ENCODE measurements around the gene KDM3A.
"Not testable (repeated sequence)": the region's sequence is repeated elsewhere in the genome, so short reads cannot be mapped to it uniquely, and the experiment has no call there.

The KDM3A gene

DNA sequence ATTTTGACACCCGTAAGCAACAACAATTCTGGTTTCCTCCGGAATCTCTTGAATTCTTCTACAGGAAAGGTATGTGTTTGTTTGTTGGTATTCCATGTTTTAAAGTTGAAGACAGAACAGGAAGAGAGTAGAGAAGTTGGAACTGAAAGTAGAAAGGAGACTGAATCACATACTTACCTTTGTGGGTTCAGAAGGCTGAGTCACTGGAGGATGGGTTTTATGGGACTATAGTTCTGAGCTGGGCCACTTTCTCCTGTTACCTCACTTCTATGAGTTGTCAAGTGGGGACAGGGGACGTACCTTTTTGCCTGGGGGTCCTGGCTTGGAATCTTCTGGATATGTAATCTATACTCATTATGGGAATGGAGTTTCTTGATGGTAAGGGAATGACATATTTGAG is 40.9 kb downstream of the KDM3A start:
- Mint-ChIP-seq H3K9me3 (no peaks in the 10 kb centered on the region), H3K27me3 (no peaks in the 10 kb centered on the region), H3K27ac (peak overlapping the region; percentile 60), H3K4me1 (peaks cover 41% of the 10 kb centered on the region), H3K36me3 (ENCODE audit: low read depth) (peaks cover 77% of the 10 kb centered on the region), H3K4me3 (no peak overlapping the region)
- ATAC-seq: peak; percentile 78
- no peak for DNase-seq

DNA sequence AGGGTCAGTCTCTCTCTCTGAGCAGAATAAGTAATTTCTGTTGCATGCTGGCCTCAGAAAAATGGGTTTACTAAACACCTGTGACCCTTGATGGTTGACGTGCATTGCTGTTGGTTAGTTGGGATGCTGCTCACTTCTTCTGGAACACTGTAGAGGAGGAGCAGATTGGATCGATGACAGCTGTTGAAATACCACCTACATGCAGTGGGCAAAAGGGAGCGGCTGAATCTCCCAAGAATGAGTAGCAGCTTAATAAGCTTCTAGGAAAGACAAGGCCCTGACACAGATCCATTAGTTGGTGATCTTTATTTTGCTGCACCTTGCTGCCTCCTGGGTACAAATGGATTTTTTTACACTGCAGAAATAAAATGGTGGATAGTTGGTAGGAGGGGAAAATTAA is 43.2 kb downstream of the KDM3A start:
- no peak overlapping the region for H3K4me3 Mint-ChIP-seq
- no peak for DNase-seq
- peak overlapping the region; percentile 78 for H3K27ac Mint-ChIP-seq
- no peak for ATAC-seq
- H3K36me3 Mint-ChIP-seq (ENCODE audit: low read depth): peaks cover 70% of the 10 kb centered on the region
- H3K9me3 Mint-ChIP-seq: no peaks in the 10 kb centered on the region
- peaks cover 41% of the 10 kb centered on the region for H3K4me1 Mint-ChIP-seq
- no peaks in the 10 kb centered on the region for H3K27me3 Mint-ChIP-seq

DNA sequence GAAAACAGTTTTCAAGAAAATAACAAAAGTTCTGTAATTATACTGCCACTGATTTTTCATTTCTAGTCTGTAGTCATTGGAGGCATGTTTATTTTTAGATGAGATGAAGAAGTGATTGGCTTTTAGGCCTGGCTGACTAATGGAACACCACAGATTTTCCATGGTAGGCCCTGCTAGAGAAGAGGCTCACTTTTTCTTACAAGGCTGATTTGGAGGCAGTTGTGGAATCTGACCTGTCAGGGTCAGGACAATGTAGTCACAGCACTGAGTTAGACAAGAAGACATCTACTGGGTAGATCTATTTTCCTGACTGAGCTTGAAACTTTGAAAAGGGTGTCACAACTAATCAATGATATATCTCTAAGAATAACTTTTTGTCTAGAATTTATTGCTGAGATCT is 43.9 kb downstream of the KDM3A start:
- no peaks in the 10 kb centered on the region for H3K9me3 Mint-ChIP-seq
- H3K4me3 Mint-ChIP-seq: no peak overlapping the region
- H3K27ac Mint-ChIP-seq: peak overlapping the region; percentile 78
- no peak for DNase-seq
- peak; percentile 83 for ATAC-seq
- H3K27me3 Mint-ChIP-seq: no peaks in the 10 kb centered on the region
- peaks cover 41% of the 10 kb centered on the region for H3K4me1 Mint-ChIP-seq
- peaks cover 68% of the 10 kb centered on the region for H3K36me3 Mint-ChIP-seq (ENCODE audit: low read depth)

DNA sequence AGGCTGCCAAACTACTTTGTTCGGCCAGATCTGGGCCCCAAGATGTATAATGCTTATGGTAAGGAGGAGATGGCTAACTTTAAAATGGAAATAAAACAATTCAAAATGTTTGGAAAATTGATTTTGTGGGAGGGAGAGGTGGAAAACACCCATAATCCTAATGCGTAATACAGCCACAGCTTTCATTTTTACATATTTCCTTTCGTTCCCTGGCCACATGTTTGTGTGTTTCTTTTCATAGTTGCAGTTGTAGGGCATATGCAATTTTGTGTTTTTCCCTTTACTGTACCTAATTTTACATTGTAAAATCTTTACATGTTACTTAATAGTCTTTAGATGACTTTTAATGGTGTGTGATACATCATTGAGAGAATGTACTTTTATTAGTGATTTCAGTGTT is 44.6 kb downstream of the KDM3A start:
- H3K36me3 Mint-ChIP-seq (ENCODE audit: low read depth): peaks cover 70% of the 10 kb centered on the region
- peak overlapping the region; percentile 78 for H3K27ac Mint-ChIP-seq
- peaks cover 41% of the 10 kb centered on the region for H3K4me1 Mint-ChIP-seq
- no peaks in the 10 kb centered on the region for H3K9me3 Mint-ChIP-seq
- ATAC-seq: no peak
- H3K27me3 Mint-ChIP-seq: no peaks in the 10 kb centered on the region
- no peak for DNase-seq
- H3K4me3 Mint-ChIP-seq: no peak overlapping the region

DNA sequence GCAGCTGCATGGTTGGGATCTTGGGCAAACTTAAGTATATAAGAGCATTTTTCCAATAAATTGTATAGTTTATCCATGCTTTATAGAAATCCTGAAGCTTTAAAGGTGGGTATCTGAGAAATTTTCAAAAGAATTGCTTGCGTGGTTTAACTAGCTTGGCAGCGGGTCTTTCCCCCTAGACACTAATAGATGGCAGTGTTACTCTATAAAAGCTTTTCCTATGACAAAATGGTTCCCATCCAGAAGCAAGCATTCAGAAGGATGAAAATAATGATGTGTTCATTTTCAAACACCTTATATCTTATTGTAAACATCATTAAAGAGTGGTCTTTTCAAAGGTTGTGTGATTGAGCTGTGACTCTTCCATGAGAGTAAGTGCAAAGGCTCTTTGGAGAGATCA is 45.9 kb downstream of the KDM3A start:
- Mint-ChIP-seq H3K27ac (no peak overlapping the region), H3K9me3 (no peaks in the 10 kb centered on the region), H3K36me3 (ENCODE audit: low read depth) (peaks cover 71% of the 10 kb centered on the region), H3K4me1 (peaks cover 34% of the 10 kb centered on the region), H3K4me3 (no peak overlapping the region), H3K27me3 (no peaks in the 10 kb centered on the region)
- ATAC-seq (no peak), DNase-seq (no peak)

DNA sequence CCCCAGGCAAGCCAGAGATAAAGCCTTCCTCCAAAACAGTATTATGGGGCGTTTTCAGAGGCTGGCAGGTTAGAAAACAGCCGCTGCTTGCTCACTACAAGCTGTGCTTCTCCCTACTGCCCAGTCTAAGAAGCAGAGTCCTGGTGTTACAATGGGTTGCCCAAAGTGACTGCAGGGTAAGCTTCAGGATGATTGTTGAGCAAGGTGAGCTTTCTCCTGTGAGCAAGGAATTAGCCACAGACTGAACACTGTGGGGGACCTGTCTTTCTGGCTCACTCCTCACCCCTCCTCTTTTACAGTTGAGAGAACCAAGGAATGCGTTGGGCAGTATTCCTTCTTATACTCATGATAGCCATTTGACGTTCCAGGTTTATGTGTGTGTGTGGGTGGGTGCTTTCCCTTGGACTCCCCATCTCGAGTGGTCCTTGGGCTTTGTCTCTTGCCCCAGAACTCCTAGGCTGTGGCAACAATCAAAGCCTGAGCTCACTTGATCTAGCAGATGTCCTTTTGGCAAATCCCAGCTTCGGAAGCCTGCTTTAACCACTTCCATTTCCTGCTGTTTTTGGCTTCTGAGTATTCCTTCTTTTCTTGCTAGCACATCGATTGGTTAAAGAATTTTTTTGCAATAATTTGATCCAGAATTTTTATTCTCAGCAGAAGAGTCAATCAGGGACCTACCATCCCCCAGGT is 47.5 kb downstream of the KDM3A start:
- Mint-ChIP-seq H3K27me3 (no peaks in the 10 kb centered on the region), H3K36me3 (ENCODE audit: low read depth) (peaks cover 70% of the 10 kb centered on the region), H3K4me1 (peaks cover 24% of the 10 kb centered on the region), H3K9me3 (no peaks in the 10 kb centered on the region), H3K27ac (peak overlapping the region; percentile 25), H3K4me3 (no peak overlapping the region)
- no peak for ATAC-seq
- no peak for DNase-seq

DNA sequence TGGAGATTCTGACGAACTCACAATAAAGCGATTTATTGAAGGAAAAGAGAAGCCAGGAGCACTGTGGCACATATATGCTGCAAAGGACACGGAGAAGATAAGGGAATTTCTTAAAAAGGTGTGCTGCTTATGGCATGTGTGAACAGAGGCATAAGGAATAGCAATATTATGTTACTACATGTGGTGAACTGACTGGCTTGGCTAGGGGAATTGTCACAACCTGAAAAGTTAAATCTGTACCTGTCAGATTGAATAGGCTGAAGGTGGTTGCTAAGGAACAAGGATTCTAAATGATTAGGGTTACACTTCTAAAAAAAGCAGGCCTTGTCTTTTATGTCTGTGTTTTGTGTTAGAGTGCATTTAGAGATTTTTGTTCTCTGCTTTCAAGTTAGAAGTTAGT is 48.4 kb downstream of the KDM3A start:
- Mint-ChIP-seq H3K4me3 (no peak overlapping the region), H3K36me3 (ENCODE audit: low read depth) (peaks cover 73% of the 10 kb centered on the region), H3K4me1 (peaks cover 20% of the 10 kb centered on the region), H3K27ac (no peak overlapping the region), H3K27me3 (no peaks in the 10 kb centered on the region), H3K9me3 (peaks cover 6% of the 10 kb centered on the region)
- ATAC-seq (no peak), DNase-seq (no peak)

DNA sequence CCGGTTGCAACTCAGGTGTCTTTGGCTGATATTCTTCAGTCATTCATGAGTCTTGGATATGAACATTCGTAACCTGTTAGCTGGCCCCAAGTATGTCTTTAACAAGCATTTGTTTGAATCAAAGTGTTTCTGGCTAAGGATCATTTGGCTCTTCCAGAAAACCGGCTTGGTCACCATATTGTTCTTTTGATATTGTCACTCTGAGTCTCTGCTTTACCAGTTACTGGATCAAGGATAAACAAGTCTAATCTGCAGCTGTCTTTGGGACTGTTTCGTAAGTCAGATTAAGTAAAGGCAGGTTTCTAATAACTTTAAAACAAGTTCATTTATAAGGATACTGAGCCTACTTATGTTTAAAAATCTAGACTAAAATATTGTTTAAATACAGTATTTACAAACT is 49.1 kb downstream of the KDM3A start:
- ATAC-seq (no peak), DNase-seq (no peak)
- peak overlapping the region; percentile 2 for H3K27ac Mint-ChIP-seq
- H3K4me3 Mint-ChIP-seq: no peak overlapping the region
- no peaks in the 10 kb centered on the region for H3K27me3 Mint-ChIP-seq
- H3K36me3 Mint-ChIP-seq (ENCODE audit: low read depth): peaks cover 73% of the 10 kb centered on the region
- peaks cover 11% of the 10 kb centered on the region for H3K9me3 Mint-ChIP-seq
- H3K4me1 Mint-ChIP-seq: peaks cover 13% of the 10 kb centered on the region

DNA sequence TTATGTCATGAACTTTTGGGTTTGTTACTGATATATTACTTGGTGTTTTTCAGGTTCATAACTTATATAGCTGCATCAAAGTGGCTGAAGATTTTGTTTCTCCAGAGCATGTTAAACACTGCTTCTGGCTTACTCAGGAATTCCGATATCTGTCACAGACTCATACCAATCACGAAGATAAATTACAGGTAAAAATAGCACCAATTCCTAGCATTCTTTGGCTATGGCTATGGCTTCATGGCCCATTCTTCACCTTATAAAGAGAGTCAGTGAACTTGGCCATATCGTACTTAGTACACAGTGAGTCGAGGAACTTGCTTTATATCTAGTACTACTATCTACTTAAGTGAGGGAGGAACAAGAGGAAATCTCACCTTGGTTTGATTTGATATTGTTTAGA is 49.9 kb downstream of the KDM3A start:
- H3K4me3 Mint-ChIP-seq: no peak overlapping the region
- H3K27ac Mint-ChIP-seq: no peak overlapping the region
- H3K36me3 Mint-ChIP-seq (ENCODE audit: low read depth): peaks cover 72% of the 10 kb centered on the region
- no peaks in the 10 kb centered on the region for H3K27me3 Mint-ChIP-seq
- ATAC-seq (no peak), DNase-seq (no peak)
- peaks cover 5% of the 10 kb centered on the region for H3K4me1 Mint-ChIP-seq
- peaks cover 20% of the 10 kb centered on the region for H3K9me3 Mint-ChIP-seq

DNA sequence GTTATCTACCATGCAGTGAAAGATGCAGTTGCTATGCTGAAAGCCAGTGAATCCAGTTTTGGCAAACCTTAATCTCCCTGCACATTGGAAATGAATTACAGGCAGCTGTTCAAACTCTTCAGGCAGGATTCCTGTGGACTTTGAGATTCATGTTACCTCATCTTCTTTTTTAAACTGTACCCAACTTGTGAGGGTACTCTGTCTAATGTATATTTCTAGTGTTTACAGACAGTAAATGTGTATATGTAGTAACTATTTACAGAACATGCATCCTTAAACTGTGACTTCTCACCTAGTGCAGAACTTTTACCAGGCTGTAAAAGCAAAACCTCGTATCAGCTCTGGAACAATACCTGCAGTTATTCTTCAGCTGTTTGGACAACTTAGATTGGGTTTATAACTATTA is 50.9 kb downstream of the KDM3A start:
- ATAC-seq (no peak), DNase-seq (no peak)
- H3K9me3 Mint-ChIP-seq: peaks cover 21% of the 10 kb centered on the region
- H3K4me3 Mint-ChIP-seq: no peak overlapping the region
- peaks cover 72% of the 10 kb centered on the region for H3K36me3 Mint-ChIP-seq (ENCODE audit: low read depth)
- H3K27me3 Mint-ChIP-seq: no peaks in the 10 kb centered on the region
- H3K27ac Mint-ChIP-seq: peak overlapping the region; percentile 0
- peaks cover 5% of the 10 kb centered on the region for H3K4me1 Mint-ChIP-seq

DNA sequence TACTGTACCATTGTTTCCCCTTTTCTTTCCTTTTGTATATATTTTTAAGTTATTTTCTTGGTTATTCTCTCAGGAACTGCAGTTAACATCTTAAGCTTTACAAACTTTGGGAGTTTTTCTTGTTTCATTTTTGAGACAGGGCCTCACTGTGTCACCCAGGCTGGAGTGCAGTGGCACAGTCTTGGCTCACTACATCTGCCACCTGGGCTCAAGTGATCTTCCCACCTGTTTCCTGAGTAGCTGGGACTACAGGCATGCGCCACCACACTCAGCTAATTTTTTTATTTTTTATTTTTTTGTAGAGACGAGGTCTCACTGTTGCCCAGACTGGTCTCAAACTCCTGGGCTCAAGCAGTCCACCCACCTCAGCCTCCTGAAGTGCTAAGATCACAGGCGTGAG is 55.2 kb downstream of the KDM3A start:
- Mint-ChIP-seq H3K36me3 (ENCODE audit: low read depth) (peaks cover 87% of the 10 kb centered on the region), H3K4me1 (peaks cover 12% of the 10 kb centered on the region), H3K9me3 (peaks cover 52% of the 10 kb centered on the region)
- DNase-seq, H3K27me3 Mint-ChIP-seq, ATAC-seq, H3K27ac Mint-ChIP-seq, H3K4me3 Mint-ChIP-seq: not testable (repeated sequence)

DNA sequence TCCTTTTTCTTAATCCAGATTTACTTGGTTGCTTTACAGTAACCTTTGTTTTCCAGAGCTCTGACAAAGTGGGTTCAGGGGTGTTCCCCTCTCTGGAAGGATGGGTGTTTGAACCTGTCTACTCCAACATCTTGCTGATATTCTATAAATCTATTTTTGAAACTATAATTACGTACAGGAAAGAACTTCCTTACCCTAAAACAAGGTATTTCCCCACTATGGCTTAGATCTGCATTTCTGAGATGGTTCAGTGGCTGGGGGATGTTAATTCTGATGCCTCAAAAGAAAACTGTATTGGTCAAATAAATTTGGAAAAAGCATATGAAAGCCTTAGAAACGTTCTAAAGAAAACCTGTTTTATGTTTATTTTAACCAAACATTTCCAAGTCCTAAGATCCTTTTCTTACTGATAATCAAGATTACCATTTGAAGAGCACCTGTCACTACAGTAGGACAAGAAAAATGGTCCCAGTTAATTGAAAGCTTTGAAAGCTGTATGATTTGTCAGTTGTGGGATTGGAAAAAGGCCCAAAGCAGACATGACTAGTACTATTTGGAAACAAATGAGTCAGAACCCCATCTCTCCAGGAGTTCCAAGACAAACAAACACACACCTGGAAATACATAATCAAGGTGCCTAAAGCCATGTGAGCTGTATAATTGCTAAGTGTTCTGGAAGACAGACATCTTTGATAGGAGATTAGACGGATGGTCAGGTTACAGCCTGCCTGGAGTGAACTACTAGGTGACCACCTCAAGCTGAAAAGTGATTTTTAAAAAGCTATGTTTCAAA is 57.5 kb downstream of the KDM3A start:
- DNase-seq (no peak), ATAC-seq (no peak)
- Mint-ChIP-seq H3K27me3 (no peaks in the 10 kb centered on the region), H3K4me3 (no peak overlapping the region), H3K36me3 (ENCODE audit: low read depth) (peaks cover 94% of the 10 kb centered on the region), H3K9me3 (peaks cover 53% of the 10 kb centered on the region), H3K27ac (no peak overlapping the region), H3K4me1 (peaks cover 12% of the 10 kb centered on the region)

DNA sequence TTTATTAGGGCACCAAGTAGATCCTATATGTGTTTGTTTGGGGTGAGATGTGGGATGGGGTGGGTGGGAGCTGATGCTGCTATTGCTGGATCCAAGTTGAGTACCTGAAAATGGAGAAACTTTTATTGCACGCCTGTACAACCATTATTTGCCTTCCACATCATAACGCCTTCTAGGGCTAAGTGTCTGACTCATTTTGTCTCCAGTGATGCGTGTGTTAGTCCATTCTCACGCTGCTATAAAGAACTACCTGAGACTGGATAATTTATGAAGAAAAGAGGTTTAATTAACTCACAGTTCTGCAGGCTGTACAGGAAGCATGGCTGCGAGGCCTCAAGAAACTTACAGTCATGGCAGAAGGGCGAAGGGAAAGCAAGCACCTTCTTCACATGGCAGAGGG is 58.2 kb downstream of the KDM3A start:
- no peak for DNase-seq
- no peak for ATAC-seq
- Mint-ChIP-seq H3K9me3 (peaks cover 49% of the 10 kb centered on the region), H3K27ac (no peak overlapping the region), H3K4me3 (no peak overlapping the region), H3K4me1 (peaks cover 12% of the 10 kb centered on the region), H3K27me3 (no peaks in the 10 kb centered on the region), H3K36me3 (ENCODE audit: low read depth) (peaks cover 93% of the 10 kb centered on the region)

DNA sequence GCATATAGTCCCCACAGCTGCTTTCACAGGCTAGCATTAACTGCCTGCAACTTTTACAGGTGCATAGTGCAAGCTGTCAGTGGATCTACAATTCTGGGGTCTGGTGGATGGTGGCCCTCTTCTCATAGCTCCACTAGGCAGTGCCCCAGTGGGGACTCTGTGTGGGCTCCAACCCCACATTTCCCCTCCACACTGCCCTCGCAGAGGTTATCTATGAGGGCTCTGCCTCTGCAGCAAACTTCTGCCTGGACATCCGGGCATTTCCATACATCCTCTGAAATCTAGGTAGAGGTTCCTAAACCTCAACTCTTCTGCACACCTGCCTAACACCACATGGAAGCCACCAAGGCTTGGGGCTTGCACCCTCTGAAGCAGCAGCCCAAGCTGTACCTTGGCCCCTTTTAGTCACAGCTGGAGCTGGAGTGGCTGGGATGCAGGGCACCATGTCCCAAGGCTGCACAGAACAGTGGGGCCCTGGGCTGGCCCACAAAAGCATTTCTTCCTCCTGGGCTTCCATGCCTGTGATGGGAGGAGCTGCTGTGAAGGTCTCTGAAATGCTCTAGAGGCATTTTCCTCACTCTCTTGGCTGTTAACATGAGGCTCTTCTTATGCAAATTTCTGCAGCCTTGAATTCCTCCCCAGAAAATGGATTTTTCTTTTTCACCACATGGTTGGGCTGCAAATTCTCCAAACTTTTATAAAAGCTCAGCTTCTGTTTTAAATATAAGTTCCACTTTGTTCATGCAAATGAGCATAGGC is 59.3 kb downstream of the KDM3A start:
- ATAC-seq: no peak
- Mint-ChIP-seq H3K27me3 (no peaks in the 10 kb centered on the region), H3K9me3 (peaks cover 39% of the 10 kb centered on the region), H3K4me3 (no peak overlapping the region), H3K4me1 (peaks cover 12% of the 10 kb centered on the region), H3K36me3 (ENCODE audit: low read depth) (peaks cover 90% of the 10 kb centered on the region), H3K27ac (no peak overlapping the region)
- no peak for DNase-seq

DNA sequence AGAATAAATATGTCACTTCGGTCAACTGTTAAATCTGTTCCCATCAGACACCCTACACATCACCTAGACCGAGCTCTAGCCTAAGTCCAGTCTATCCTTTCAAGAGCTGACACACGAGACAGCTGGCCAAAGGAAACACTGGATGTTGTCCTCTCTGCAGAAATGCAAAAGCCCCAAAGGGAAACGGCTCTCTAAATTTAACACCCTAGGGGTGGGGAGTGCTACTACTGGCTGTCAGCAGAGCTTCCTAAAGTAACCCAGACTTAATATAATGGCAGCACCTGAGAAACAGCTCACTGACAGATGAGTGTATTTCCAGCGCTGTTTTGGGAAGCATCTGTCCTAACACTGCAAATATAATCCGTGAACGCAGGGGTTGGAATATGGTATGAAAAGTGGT is 66.4 kb downstream of the KDM3A start:
- ATAC-seq: no peak
- DNase-seq: no peak
- Mint-ChIP-seq H3K36me3 (ENCODE audit: low read depth) (peaks cover 56% of the 10 kb centered on the region), H3K4me3 (no peak overlapping the region), H3K27ac (no peak overlapping the region), H3K27me3 (no peaks in the 10 kb centered on the region), H3K4me1 (peaks cover 2% of the 10 kb centered on the region), H3K9me3 (no peaks in the 10 kb centered on the region)
